H9 (cell line): ENCODE measurements around the gene E2F7. TPM values are rescaled to one million over a fixed set of nuclear protein-coding genes. Genes with fewer than 3 reads are reported as not detected.

ENCODE experiments used
- DNase-seq: peaks from one replicate; pipeline ENCODE4 v3.0.0-alpha.2; 2017
- H2AFZ ChIP-seq: one replicate; pipeline ENCODE4 v1.6.1; 2013; ENCODE audit warnings: mild to moderate bottlenecking, low read length, control low read depth, moderate library complexity
- H2AK5ac ChIP-seq: 2 replicates; pipeline ENCODE4 v1.6.1; 2013; ENCODE audit warnings: low read length, control low read depth, mixed read lengths; ENCODE audit not compliant: insufficient read length
- H2BK120ac ChIP-seq: one replicate; pipeline ENCODE4 v1.6.1; 2013; ENCODE audit warnings: low read depth, mild to moderate bottlenecking, low read length, control low read depth, inconsistent platforms; ENCODE audit not compliant: poor library complexity, severe bottlenecking
- H2BK12ac ChIP-seq: 2 replicates; pipeline ENCODE4 v1.6.1; 2013; ENCODE audit warnings: low read length, control low read depth, mixed read lengths, low read depth; ENCODE audit not compliant: insufficient read length
- H2BK15ac ChIP-seq: 2 replicates; pipeline ENCODE4 v1.6.1; 2013; ENCODE audit warnings: low read depth, low read length, control low read depth
- H2BK20ac ChIP-seq: one replicate; pipeline ENCODE4 v1.6.1; 2013; ENCODE audit warnings: low read depth, mild to moderate bottlenecking, low read length, control low read depth, inconsistent platforms; ENCODE audit not compliant: poor library complexity, severe bottlenecking
- H2BK5ac ChIP-seq: 2 replicates; pipeline ENCODE4 v1.6.1; 2013; ENCODE audit warnings: low read length, control low read depth, mixed read lengths; ENCODE audit not compliant: insufficient read length
- H3K14ac ChIP-seq: 2 replicates; pipeline ENCODE4 v1.6.1; 2013; ENCODE audit warnings: low read length, control low read depth; ENCODE audit not compliant: insufficient read depth
- H3K18ac ChIP-seq: 2 replicates; pipeline ENCODE4 v1.6.1; 2013; ENCODE audit warnings: low read depth, mild to moderate bottlenecking, mixed read lengths, low read length, control low read depth; ENCODE audit not compliant: insufficient read length
- H3K23ac ChIP-seq: 2 replicates; pipeline ENCODE4 v1.6.1; 2013; ENCODE audit warnings: low read length, control low read depth, mixed read lengths, low read depth; ENCODE audit not compliant: insufficient read length
- H3K23me2 ChIP-seq: 2 replicates; pipeline ENCODE4 v1.6.1; 2013; ENCODE audit warnings: low read depth, mild to moderate bottlenecking, mixed read lengths, low read length, control low read depth; ENCODE audit not compliant: insufficient read length, poor library complexity, severe bottlenecking
- H3K27ac ChIP-seq: 2 replicates; pipeline ENCODE4 v1.5.1; 2013; ENCODE audit warnings: low read length, control low read depth, mixed read lengths, low read depth; ENCODE audit not compliant: insufficient read length
- H3K27me3 ChIP-seq: 2 replicates; pipeline ENCODE4 v1.6.1; 2013; ENCODE audit warnings: low read length, control low read depth, inconsistent platforms; ENCODE audit not compliant: insufficient read depth
- H3K4ac ChIP-seq: 2 replicates; pipeline ENCODE4 v1.6.1; 2013; ENCODE audit warnings: low read depth, mild to moderate bottlenecking, control low read depth, inconsistent platforms, low read length, moderate library complexity
- H3K4me1 ChIP-seq: 2 replicates; pipeline ENCODE4 v1.6.1; 2013; ENCODE audit warnings: low read length, control low read depth, inconsistent platforms; ENCODE audit not compliant: insufficient read depth
- H3K4me2 ChIP-seq: 2 replicates; pipeline ENCODE4 v1.6.1; 2013; ENCODE audit warnings: low read length, control low read depth, mixed read lengths; ENCODE audit not compliant: insufficient read length, insufficient read depth
- H3K56ac ChIP-seq: 2 replicates; pipeline ENCODE4 v1.6.1; 2013; ENCODE audit warnings: low read depth, mild to moderate bottlenecking, mixed read lengths, low read length, control low read depth; ENCODE audit not compliant: insufficient read length
- H3K79me1 ChIP-seq: 2 replicates; pipeline ENCODE4 v1.6.1; 2013; ENCODE audit warnings: low read depth, mild to moderate bottlenecking, moderate library complexity, low read length, control low read depth, inconsistent platforms; ENCODE audit not compliant: insufficient read depth, poor library complexity, severe bottlenecking
- H3K79me2 ChIP-seq: 2 replicates; pipeline ENCODE4 v1.6.1; 2013; ENCODE audit warnings: low read length, control low read depth, inconsistent platforms; ENCODE audit not compliant: insufficient read depth
- H3K9ac ChIP-seq: 2 replicates; pipeline ENCODE4 v1.6.1; 2013; ENCODE audit warnings: low read length, control low read depth, mixed read lengths; ENCODE audit not compliant: insufficient read length; ENCODE audit errors: extremely low read depth
- H3K9me3 ChIP-seq: one replicate; pipeline ENCODE4 v1.6.1; 2013; ENCODE audit warnings: low read depth, low read length, inconsistent platforms; ENCODE audit not compliant: control insufficient read depth
- H3T11ph ChIP-seq: one replicate; pipeline ENCODE4 v1.6.1; 2013; ENCODE audit warnings: mild to moderate bottlenecking, low read length, control low read depth, inconsistent platforms
- H4K20me1 ChIP-seq: one replicate; pipeline ENCODE4 v1.6.1; 2013; ENCODE audit not compliant: control insufficient read depth, insufficient read length, insufficient read depth
- H4K5ac ChIP-seq: 2 replicates; pipeline ENCODE4 v1.6.1; 2013; ENCODE audit warnings: low read depth, mild to moderate bottlenecking, mixed read lengths, low read length, control low read depth; ENCODE audit not compliant: insufficient read length
- H4K8ac ChIP-seq: replicated peaks from 2 replicates; pipeline ENCODE4 v1.6.1; 2013; ENCODE audit warnings: low read length, control low read depth, mixed read lengths, low read depth; ENCODE audit not compliant: insufficient read length
- H4K91ac ChIP-seq: 2 replicates; pipeline ENCODE4 v1.6.1; 2013; ENCODE audit warnings: low read depth, mild to moderate bottlenecking, moderate library complexity, mixed read lengths, low read length, control low read depth; ENCODE audit not compliant: insufficient read length
- H3K27ac Mint-ChIP-seq, 3 experiments: 2 replicates in 2 of 3; 3 replicates in 1 of 3; pipeline ENCODE4 v1.8.0; 2020 to 2021; ENCODE audit warnings: mixed read lengths in 3 of 3, mild to moderate bottlenecking in 1 of 3, moderate library complexity in 1 of 3
- H3K27me3 Mint-ChIP-seq: 2 replicates; pipeline ENCODE4 v1.8.0; 2021; ENCODE audit warnings: low read depth, mild to moderate bottlenecking, moderate library complexity, mixed read lengths
- H3K36me3 Mint-ChIP-seq, 3 experiments: 2 replicates in 2 of 3; 3 replicates in 1 of 3; pipeline ENCODE4 v1.8.0; 2020 to 2021; ENCODE audit warnings: low read depth in 3 of 3, mixed read lengths in 3 of 3; ENCODE audit not compliant: insufficient read depth in 1 of 3
- H3K4me1 Mint-ChIP-seq, 2 experiments: 2 replicates each; pipeline ENCODE4 v1.8.0; 2020; ENCODE audit warnings: mixed read lengths in 2 of 2
- H3K4me3 Mint-ChIP-seq, 2 experiments: 2 replicates in 1 of 2; 3 replicates in 1 of 2; pipeline ENCODE4 v1.8.0; 2020 to 2021; ENCODE audit warnings: mild to moderate bottlenecking in 2 of 2, mixed read lengths in 2 of 2, moderate library complexity in 1 of 2
- H3K9me3 Mint-ChIP-seq, 2 experiments: 2 replicates in 1 of 2; 3 replicates in 1 of 2; pipeline ENCODE4 v1.8.0; 2020; ENCODE audit warnings: mild to moderate bottlenecking in 2 of 2, mixed read lengths in 2 of 2, moderate library complexity in 1 of 2
- WGBS: extraction: QIAGEN DNeasy Blood & Tissue Kit; methylation state at CpG from one replicate; pipeline ENCODE4 v1.1.7; 2013; ENCODE audit warnings: missing lambda C conversion rate, low lambda C conversion rate, mixed read lengths; ENCODE audit not compliant: insufficient read length; ENCODE audit errors: extremely low coverage; 5-methylcytosine and 5-hydroxymethylcytosine counted together
- total RNA-seq: library from RNA; stranded (reverse); gene quantifications from 2 replicates; pipeline ENCODE4 v1.2.1, GENCODE V29; 2021
- TF ChIP-seq, protein P1 (sequence below): fragments of 200-600 bp; sonication (generic); conservative IDR thresholded peaks from 3 replicates; pipeline ENCODE4 v1.8.0; 2021; ENCODE audit warnings: antibody characterized with exemption, mild to moderate bottlenecking

The E2F7 gene
- total RNA-seq, 1 experiment from 2014 or later, result 24.5 TPM

DNA sequence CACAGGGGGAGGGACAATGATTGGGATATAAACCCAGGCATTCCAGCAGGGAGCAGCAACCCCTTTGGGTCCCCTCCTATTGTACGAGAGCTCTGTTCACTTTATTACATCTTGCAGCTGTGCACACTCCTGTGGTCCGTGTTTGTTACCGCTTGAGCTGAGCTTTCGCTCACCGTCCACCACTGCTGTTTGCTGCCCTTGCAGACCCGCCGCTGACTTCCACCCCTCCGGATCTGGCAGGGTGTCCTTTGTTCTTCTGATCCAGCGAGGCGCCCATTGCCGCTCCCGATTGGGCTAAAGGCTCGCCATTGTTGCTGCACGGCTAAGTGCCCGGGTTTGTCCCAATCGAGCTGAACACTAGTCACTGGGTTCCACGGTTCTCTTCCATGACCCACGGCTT, 64.1 kb downstream of the E2F7 start:
- no peaks in the 10 kb centered on the region for H3K4me1 Mint-ChIP-seq
- Histone ChIP-seq H4K8ac (no peak overlapping the region), H3K23me2 (no peaks in the 10 kb centered on the region), H3K23ac (no peak overlapping the region), H4K91ac (no peak overlapping the region), H3K9ac (no peak overlapping the region), H3K56ac (no peak overlapping the region), H3K4ac (no peak overlapping the region), H4K5ac (no peak overlapping the region), H2AK5ac (no peak overlapping the region), H3K79me1 (no peaks in the 10 kb centered on the region), H4K20me1 (no peaks in the 10 kb centered on the region), H3T11ph (no peak overlapping the region), H2AFZ (no peak overlapping the region), H2BK15ac (no peak overlapping the region), H3K9me3 (no peaks in the 10 kb centered on the region), H3K27me3 (no peaks in the 10 kb centered on the region), H2BK20ac (no peak overlapping the region), H3K27ac (no peak overlapping the region), H3K4me1 (no peaks in the 10 kb centered on the region; the same call in 1 of the 2 replicates), H3K79me2 (no peaks in the 10 kb centered on the region), H2BK12ac (no peak overlapping the region), H2BK120ac (no peak overlapping the region), H3K14ac (no peak overlapping the region), H2BK5ac (no peak overlapping the region), H3K18ac (no peak overlapping the region), H3K4me2 (no peak overlapping the region)
- H3K27ac Mint-ChIP-seq, result no peak overlapping the region; a peak in 2 of 7 replicates
- H3K9me3 Mint-ChIP-seq, result no peaks in the 10 kb centered on the region
- TF ChIP-seq, protein P1, sequence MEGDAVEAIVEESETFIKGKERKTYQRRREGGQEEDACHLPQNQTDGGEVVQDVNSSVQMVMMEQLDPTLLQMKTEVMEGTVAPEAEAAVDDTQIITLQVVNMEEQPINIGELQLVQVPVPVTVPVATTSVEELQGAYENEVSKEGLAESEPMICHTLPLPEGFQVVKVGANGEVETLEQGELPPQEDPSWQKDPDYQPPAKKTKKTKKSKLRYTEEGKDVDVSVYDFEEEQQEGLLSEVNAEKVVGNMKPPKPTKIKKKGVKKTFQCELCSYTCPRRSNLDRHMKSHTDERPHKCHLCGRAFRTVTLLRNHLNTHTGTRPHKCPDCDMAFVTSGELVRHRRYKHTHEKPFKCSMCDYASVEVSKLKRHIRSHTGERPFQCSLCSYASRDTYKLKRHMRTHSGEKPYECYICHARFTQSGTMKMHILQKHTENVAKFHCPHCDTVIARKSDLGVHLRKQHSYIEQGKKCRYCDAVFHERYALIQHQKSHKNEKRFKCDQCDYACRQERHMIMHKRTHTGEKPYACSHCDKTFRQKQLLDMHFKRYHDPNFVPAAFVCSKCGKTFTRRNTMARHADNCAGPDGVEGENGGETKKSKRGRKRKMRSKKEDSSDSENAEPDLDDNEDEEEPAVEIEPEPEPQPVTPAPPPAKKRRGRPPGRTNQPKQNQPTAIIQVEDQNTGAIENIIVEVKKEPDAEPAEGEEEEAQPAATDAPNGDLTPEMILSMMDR, result no peak
- no peak overlapping the region for H3K4me3 Mint-ChIP-seq
- no peak for DNase-seq
- no peaks in the 10 kb centered on the region for H3K27me3 Mint-ChIP-seq
- no peaks in the 10 kb centered on the region for H3K36me3 Mint-ChIP-seq
- WGBS, result no CpG with 5 or more reads among the region's 18 CpGs
